H1 (cell line): Measurements from ENCODE around the gene DGCR6. TPM values are rescaled to one million over a fixed set of nuclear protein-coding genes. Genes with fewer than 3 reads are reported as not detected.

Experiments used
- RXRA ChIP-seq: IDR thresholded peaks from 2 replicates; pipeline ENCODE4 v1.6.1; 2011; ENCODE audit warnings: low read depth, mild to moderate bottlenecking, low read length, moderate library complexity; ENCODE audit not compliant: insufficient read depth
- TAF7 ChIP-seq: optimal IDR thresholded peaks from 2 replicates; pipeline ENCODE3; 2011; ENCODE audit warnings: low read depth, mild to moderate bottlenecking, inconsistent platforms, low read length, moderate library complexity, borderline replicate concordance
- polyA plus RNA-seq, 7 experiments: library from polyadenylated mRNA; depleted of rRNA in 3 of 7; stranded (reverse) in 5 of 7; unstranded in 2 of 7; fragments of >200 nt in 5 of 7; fragments of 200-250 nt in 2 of 7; gene quantifications; 1 replicate in 5 of 7; 2 replicates in 1 of 7; 4 replicates in 1 of 7; pipeline versions ENCODE4 v1.2.1 to v1.2.3, GENCODE V29; 2011 to 2013; ENCODE audit warnings: missing spikeins in 2 of 7, mixed read lengths in 2 of 7
- total RNA-seq: library from RNA; stranded (reverse); fragmentation: NEBNext Ultra II Directional; extraction: Animal tissue kit (Norgen Biotek cat#: 25700); gene quantifications from 2 replicates; pipeline ENCODE4 v1.2.1, GENCODE V29; 2021
- TF ChIP-seq, protein P1 (sequence below): IDR thresholded peaks from 2 replicates; pipeline ENCODE4 v1.6.1; 2012; ENCODE audit warnings: inconsistent platforms

DGCR6 gene
- total and polyA plus RNA-seq, 2 of the 8 experiments (the other 6 are each of a cell fraction or from before 2014, with no cell fraction given), result 0.82 to 1.7 TPM

DNA sequence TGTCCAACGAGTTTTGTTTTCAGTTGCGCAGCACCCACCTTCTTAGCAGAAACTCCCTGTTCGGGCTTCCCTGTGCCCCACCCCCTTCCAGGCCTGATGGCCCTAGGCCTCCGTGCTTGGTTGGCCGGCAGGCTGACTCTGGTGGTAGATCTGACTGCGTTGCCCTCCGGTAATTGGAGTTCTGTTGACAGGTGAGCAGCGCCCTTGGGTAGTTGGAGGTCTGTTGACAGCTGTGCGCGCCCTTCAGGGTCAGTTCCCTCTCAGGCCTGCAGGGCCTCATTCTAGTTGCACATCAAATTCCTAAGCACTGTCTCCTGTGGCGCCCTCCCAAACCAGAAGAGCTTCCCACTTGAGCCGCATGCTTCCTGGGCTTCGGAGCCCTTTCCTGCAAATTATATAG is 776 bp downstream of the DGCR6 start (continued):
- TF ChIP-seq, protein P1, sequence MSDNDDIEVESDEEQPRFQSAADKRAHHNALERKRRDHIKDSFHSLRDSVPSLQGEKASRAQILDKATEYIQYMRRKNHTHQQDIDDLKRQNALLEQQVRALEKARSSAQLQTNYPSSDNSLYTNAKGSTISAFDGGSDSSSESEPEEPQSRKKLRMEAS, result no peak
- TF ChIP-seq RXRA (no peak), TAF7 (no peak)
